Motor neuron (in vitro differentiated cells): ENCODE data around the gene MINDY3. TPM values are rescaled to one million over a fixed set of nuclear protein-coding genes. Genes with fewer than 3 reads are reported as not detected.
A peak's percentile ranks its signal among the peaks of the same experiment; 100 is the strongest.
"Not testable (repeated sequence)": the region's sequence is repeated elsewhere in the genome, so short reads cannot be mapped to it uniquely, and the experiment has no call there.

Experiments
- ATAC-seq, 8 experiments: fragments of 200-7000 bp; cut with Tn5 transposase; replicated peaks in 6 of 8; 2 replicates each; pipeline ENCODE4 v1.8.0; 2021; ENCODE audit warnings: mild to moderate bottlenecking in 8 of 8, moderate library complexity in 8 of 8
- H3K27ac ChIP-seq, 2 donors: fragments of 250-450 bp; sonication (Bioruptor Pico); 2 replicates each; pipeline ENCODE4 v1.9.0; 2021; ENCODE audit warnings: antibody characterized with exemption in 2 of 2, mild to moderate bottlenecking in 2 of 2, moderate library complexity in 1 of 2
- H3K4me1 ChIP-seq, 2 donors: fragments of 250-450 bp; sonication (Bioruptor Pico); replicated peaks in 1 of 2; 2 replicates each; pipeline ENCODE4 v1.6.1; 2021; ENCODE audit warnings: antibody characterized with exemption in 2 of 2, mild to moderate bottlenecking in 2 of 2, moderate library complexity in 1 of 2
- H3K4me3 ChIP-seq, 5 donors: fragments of 250-450 bp; sonication (Bioruptor Pico); 2 replicates each; pipeline ENCODE4 v1.9.0; 2021; ENCODE audit warnings: antibody characterized with exemption in 5 of 5, mild to moderate bottlenecking in 5 of 5, moderate library complexity in 4 of 5
- WGBS, 10 experiments: fragments of 450-650 bp; shearing (Covaris generic); methylation state at CpG; one replicate each; pipeline ENCODE4 v1.0.0; 2022; 5-methylcytosine and 5-hydroxymethylcytosine counted together
- in situ Hi-C, 9 experiments: fragments of 400-800 bp; cut with MboI; loops; one replicate each; pipeline ENCODE4 v1.15.0; 2021; ENCODE audit warnings: low sequenced_read_pairs in 9 of 9, low pct_unique_long_range_greater_than_20kb in 2 of 9; ENCODE audit not compliant: unreplicated experiment in 9 of 9
- total RNA-seq, 8 experiments: library from RNA; unstranded; fragments of 300-600 nt; gene quantifications; 2 replicates each; pipeline versions ENCODE4 v1.2.3 to v1.2.4, GENCODE V29; 2022

The MINDY3 gene
- 10 to 100 TPM; 29.1 to 63.4 (median 44.9) TPM for total RNA-seq

DNA sequence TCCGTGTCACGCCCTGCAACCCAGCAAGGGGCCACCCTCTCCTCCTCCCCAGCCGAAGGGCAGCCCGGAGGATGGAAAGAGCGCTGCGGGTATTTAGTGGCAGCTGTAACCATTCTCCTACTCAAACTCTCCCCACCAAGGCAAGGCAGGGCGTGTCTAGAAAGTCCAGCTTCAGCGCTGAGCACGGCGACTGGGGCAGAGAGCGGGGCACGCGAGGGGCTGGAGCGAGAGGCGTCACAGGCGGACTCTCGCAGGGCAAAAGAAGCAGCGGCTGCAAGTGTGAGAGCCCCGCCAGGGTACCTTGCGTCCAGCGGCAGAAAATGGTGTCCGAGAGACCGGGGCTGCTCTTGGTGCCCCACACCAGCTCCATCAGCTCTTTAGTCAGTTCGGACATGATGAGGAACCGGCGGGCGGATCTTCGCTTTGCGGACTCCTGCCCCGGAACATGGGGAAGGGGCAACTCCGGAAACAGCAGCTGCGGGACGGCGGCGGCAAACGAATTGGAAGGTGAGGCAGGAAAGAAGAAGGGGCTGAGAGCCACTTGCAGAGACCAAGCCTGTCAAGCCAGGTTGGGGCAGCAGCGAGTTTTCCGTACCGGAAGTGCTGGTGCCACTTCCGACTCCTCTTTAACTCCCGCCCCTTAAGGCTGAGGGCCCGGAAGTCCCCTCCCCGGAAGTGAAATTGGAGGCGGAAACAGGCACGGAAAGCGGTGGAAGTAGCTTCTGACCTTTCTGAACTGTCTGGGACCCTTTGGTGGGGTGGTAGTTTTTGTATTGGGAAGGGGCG, at the start of gene MINDY3:
MINDY3 (minus strand) TSS at position 602 of the 786 bp plus-strand sequence; CDS start at position 394, 208 bp downstream.
- Histone ChIP-seq H3K4me3 (peak within 1 kb of the TSS; percentile 77 to 97 (median 95)), H3K4me1 (peaks cover 16 to 19% of the 10 kb centered on the region in 2 donors), H3K27ac (peak within 1 kb of the TSS; percentile 55 to 74)
- 0 to 19% (median 0%) methylated on average over 3 to 32 of the region's 47 CpGs; no CpG with 5 or more reads in 1 of the 10 experiments for WGBS, 10 experiments
- peak; percentile 77 to 98 (median 93) for ATAC-seq
- in situ Hi-C loops: no loop called here

GRCh38 chr10:15901889-15902288, 41.6 kb upstream of the MINDY3 start:
- WGBS, 10 experiments: 20 to 100% (median 74%) methylated on average over 1 to 3 of the region's 3 CpGs; no CpG with 5 or more reads in 1 of the 10 experiments

GRCh38 chr10:15898046-15898445, 37.7 kb upstream of the MINDY3 start:
- in situ Hi-C loops: loop anchor here in 7 of 9 experiments (25.0 kb wide), 3 partner anchors 639 to 914 kb away; partner anchors contain the start of gene RSU1 (in 1 of the 7)
- Histone ChIP-seq H3K27ac (no peak overlapping the region), H3K4me3 (no peak overlapping the region), H3K4me1 (no peaks in the 10 kb centered on the region)
- peak in 3 of 8 experiments; percentile 53 to 76 (median 72) for ATAC-seq
- 4 to 95% (median 72%) methylated on average over 2 to 4 of the region's 4 CpGs; no CpG with 5 or more reads in 1 of the 10 experiments for WGBS, 10 experiments

More at GRCh38 chr10:15901889-15902288, 41.6 kb upstream of the MINDY3 start:
- Histone ChIP-seq H3K27ac (no peak overlapping the region), H3K4me1 (no peaks in the 10 kb centered on the region), H3K4me3 (no peak overlapping the region)
- ATAC-seq: no peak
- in situ Hi-C loops: no loop called here

DNA sequence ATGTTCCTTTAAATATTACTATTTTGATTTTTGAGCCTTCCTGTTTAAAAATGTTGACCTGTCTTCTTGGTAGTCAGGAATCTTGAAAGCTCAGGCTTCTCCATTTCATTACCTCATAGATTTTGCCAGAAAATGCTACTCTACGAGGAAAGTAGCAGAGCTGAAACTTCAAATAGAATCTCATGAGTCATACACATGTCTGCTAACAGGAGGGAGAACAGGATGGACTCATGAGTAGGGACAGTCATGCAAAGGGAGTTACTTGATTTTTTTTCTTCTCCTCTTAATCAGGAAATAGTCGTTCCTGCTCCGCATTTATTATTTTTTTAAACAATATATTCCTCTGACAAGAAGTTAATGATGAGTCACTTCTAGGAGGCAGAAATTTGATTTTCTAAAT, 37.0 kb upstream of the MINDY3 start:
- no peak overlapping the region for H3K27ac ChIP-seq
- ATAC-seq: peak in 3 of 8 experiments; percentile 49 to 91 (median 77)
- no peak overlapping the region for H3K4me3 ChIP-seq
- H3K4me1 ChIP-seq: no peaks in the 10 kb centered on the region
- in situ Hi-C loops: loop anchor here in 7 of 9 experiments (25.0 kb wide), 3 partner anchors 640 to 915 kb away; partner anchors contain the start of gene RSU1 (in 1 of the 7)
- WGBS, 10 experiments: 0 to 95% (median 70%) methylated on average over 2 to 3 of the region's 3 CpGs; no CpG with 5 or more reads in 1 of the 10 experiments

DNA sequence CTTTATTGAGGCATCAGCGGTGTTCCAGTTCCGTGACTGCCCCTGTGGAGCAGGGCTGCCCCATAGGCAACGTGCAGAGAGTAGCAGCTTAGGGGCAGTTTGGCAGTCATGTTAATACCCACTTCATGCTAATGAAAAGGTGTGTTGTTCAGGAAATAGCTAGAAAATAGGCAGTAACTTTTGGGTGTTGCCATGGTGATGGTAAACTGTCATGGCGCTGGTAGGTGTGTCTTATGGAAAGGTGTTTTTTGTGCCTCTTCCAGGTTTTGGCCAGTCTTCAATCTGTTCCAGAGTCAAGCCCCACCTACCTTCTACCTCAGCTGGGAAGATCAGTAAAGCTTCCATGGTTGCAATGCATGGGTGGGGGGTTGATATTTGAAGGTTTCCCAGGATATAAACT, 36.3 kb upstream of the MINDY3 start:
- Histone ChIP-seq H3K4me1 (no peaks in the 10 kb centered on the region), H3K27ac (no peak overlapping the region), H3K4me3 (no peak overlapping the region)
- in situ Hi-C loops: loop anchor here in 7 of 9 experiments (25.0 kb wide), 3 partner anchors 641 to 916 kb away; partner anchors contain the start of gene RSU1 (in 1 of the 7)
- no peak for ATAC-seq
- 80 to 100% (median 83%) methylated on average over 1 to 4 of the region's 4 CpGs; no CpG with 5 or more reads in 3 of the 10 experiments for WGBS, 10 experiments

DNA sequence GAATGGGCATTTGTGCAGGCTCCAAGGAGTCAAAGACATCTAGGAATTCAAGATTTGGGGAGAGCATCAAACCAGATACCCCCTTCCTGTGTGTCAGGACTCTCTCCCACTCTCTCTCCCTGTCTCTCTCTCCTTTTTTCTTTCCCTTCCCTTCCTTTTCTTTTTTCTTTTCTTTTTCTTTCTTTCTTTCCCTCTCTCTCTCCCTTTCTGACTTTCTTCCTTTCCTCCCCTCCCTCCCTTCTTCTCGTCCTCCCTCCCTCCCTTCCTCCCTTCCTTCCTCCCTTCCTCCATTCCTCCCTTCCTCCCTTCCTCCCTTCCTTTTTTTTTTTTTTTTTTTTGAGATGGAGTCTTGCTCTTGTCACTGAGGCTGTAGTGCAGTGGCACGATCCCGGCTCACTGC, 24.1 kb upstream of the MINDY3 start:
- in situ Hi-C loops: loop anchor here in 7 of 9 experiments (25.0 kb wide), 3 partner anchors 653 to 928 kb away; partner anchors contain the start of gene RSU1 (in 1 of the 7)
- 79% methylated on average over 3 of the region's 3 CpGs; no CpG with 5 or more reads in 9 of the 10 experiments for WGBS, 10 experiments

DNA sequence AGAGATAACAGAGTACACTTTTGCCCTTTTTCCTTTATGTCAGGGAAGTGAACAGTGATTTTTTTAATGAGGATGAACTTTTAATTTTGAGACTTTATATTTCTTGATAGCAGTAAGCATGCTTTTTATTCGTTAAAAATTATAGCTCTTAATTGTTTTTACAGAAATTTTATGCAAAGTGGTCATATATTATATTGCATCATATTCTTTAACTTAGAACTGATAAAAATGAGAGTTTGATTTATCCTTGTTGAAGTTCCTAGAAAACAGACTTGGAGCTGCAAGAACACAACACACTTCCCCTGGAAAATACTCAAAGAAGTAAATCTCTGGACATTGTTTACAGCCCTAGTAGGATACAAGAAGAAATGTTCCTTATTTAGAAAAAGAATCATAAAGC, 21.2 kb upstream of the MINDY3 start:
- WGBS, 10 experiments: 0 to 80% (median 65%) methylated on average over 1 of the region's 1 CpG
- peaks cover 6 to 7% of the 10 kb centered on the region in 2 donors for H3K4me1 ChIP-seq
- no peak overlapping the region for H3K4me3 ChIP-seq
- no peak overlapping the region for H3K27ac ChIP-seq
- in situ Hi-C loops: loop anchor here in 7 of 9 experiments (25.0 kb wide), 3 partner anchors 656 to 931 kb away; partner anchors contain the start of gene RSU1 (in 1 of the 7)
- ATAC-seq: no peak

More for the DNA sequence above, 24.1 kb upstream of the MINDY3 start:
- Histone ChIP-seq H3K4me1 (peaks cover 0 to 6% of the 10 kb centered on the region in 2 donors), H3K4me3 (no peak overlapping the region), H3K27ac (no peak overlapping the region)
- no peak for ATAC-seq

- no peak overlapping the region for H3K27ac ChIP-seq
- in situ Hi-C loops: loop anchor here in 7 of 9 experiments (25.0 kb wide), 3 partner anchors 658 to 933 kb away; partner anchors contain the start of gene RSU1 (in 1 of the 7)
- ATAC-seq: peak in 5 of 8 experiments; percentile 85 to 99 (median 96)
- peaks cover 6 to 7% of the 10 kb centered on the region in 2 donors for H3K4me1 ChIP-seq
- no peak overlapping the region for H3K4me3 ChIP-seq
- WGBS, 10 experiments: 0 to 29% (median 17%) methylated on average over 1 of the region's 1 CpG; no CpG with 5 or more reads in 5 of the 10 experiments
These were observed 19.4 kb upstream of the MINDY3 start for GRCh38 chr10:15879663-15880062.

DNA sequence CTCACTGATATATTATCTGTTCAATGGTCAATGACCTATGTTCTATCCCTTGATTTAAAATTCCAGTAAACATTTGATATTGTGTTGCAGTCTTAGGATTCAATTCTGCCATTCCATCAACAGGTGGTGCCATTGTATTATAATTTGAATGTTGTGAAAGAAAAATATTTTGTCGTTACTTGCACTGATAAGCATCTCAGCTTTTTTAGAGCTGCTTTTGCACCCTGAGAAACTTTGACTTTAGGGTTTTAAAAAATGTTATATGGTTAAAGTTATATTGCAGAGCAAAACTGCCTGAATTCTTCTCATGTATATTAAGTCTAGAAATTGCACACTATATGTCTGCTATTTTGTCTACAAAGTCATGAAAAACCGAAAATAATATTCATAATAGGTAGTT, 18.8 kb upstream of the MINDY3 start:
- 20 to 100% (median 50%) methylated on average over 1 to 2 of the region's 2 CpGs for WGBS, 10 experiments
- in situ Hi-C loops: loop anchor here in 7 of 9 experiments (25.0 kb wide), 3 partner anchors 658 to 933 kb away; partner anchors contain the start of gene RSU1 (in 1 of the 7)
- Histone ChIP-seq H3K4me1 (peaks cover 6 to 7% of the 10 kb centered on the region in 2 donors), H3K27ac (no peak overlapping the region), H3K4me3 (no peak overlapping the region)
- no peak for ATAC-seq

- 19 to 61% (median 43%) methylated on average over 1 to 6 of the region's 14 CpGs; no CpG with 5 or more reads in 5 of the 10 experiments for WGBS, 10 experiments
- peak overlapping the region in 1 of 2 donors; percentile 19 for H3K27ac ChIP-seq
- in situ Hi-C loops: loop anchor here in 7 of 9 experiments (25.0 kb wide), 3 partner anchors 659 to 934 kb away; partner anchors contain the start of gene RSU1 (in 1 of the 7)
- no peak overlapping the region for H3K4me3 ChIP-seq
- ATAC-seq: peak in 3 of 8 experiments; percentile 42 to 49 (median 47)
- peaks cover 6 to 7% of the 10 kb centered on the region in 2 donors for H3K4me1 ChIP-seq
These were observed 17.7 kb upstream of the MINDY3 start for GRCh38 chr10:15877836-15878576.

DNA sequence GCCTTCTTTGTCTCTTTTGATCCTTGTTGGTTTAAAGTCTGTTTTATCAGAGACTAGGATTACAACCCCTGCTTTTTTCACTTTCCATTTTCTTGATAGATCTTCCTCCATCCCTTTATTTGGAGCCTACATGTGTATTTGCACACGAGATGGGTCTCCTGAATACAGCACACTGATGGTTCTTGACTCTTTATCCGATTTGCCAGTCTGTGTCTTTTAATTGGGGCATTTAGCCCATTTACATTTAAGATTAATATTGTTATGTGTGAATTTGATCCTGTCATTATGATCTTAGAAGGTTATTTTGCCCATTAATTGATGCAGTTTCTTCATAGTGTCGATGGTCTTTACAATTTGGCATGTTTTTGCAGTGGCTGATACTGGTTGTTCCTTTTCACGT, 16.0 kb upstream of the MINDY3 start:
- in situ Hi-C loops: loop anchor here in 7 of 9 experiments (25.0 kb wide), 3 partner anchors 661 to 936 kb away; partner anchors contain the start of gene RSU1 (in 1 of the 7)
- not testable (repeated sequence) for H3K4me1 ChIP-seq, H3K27ac ChIP-seq, H3K4me3 ChIP-seq, ATAC-seq
- WGBS, 10 experiments: 0 to 100% (median 63%) methylated on average over 1 to 4 of the region's 4 CpGs; no CpG with 5 or more reads in 1 of the 10 experiments

DNA sequence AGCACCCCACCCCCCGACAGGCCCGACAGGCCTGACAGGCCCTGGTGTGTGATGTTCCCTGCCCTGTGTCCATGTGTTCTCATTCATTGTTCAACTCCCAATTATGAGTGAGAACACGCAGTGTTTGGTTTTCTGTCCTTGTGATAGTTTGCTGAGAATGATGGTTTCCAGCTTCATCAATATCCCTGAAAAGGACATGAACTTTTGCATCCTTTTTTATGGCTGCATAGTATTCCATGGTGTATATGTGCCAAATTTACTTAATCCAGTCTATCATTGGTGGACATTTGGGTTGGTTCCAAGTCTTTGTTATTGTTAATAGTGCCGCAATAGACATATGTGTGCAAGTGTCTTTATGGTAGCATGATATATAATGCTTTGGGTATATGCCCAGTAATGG, 12.3 kb upstream of the MINDY3 start:
- 80 to 100% (median 100%) methylated on average over 1 to 4 of the region's 4 CpGs; no CpG with 5 or more reads in 5 of the 10 experiments for WGBS, 10 experiments
- ATAC-seq, in situ Hi-C loops, H3K4me1 ChIP-seq, H3K4me3 ChIP-seq, H3K27ac ChIP-seq: not testable (repeated sequence)
